Stimulated activated naive CD8-positive, alpha-beta T cell treated with anti-CD3 and anti-CD28 coated beads, Interleukin-15, Interleukin-2, amounts not matched to agents 100 ng/mL and 50 ng/mL, for 24 hours (primary cell): ENCODE results near the gene VEPH1.

Experiments
- H3K27ac Mint-ChIP-seq: one replicate; pipeline ENCODE4 v1.8.0; 2021; ENCODE audit warnings: mild to moderate bottlenecking, mixed read lengths
- H3K27me3 Mint-ChIP-seq: one replicate; pipeline ENCODE4 v1.8.0; 2021; ENCODE audit warnings: mixed read lengths
- H3K36me3 Mint-ChIP-seq: one replicate; pipeline ENCODE4 v1.8.0; 2021; ENCODE audit warnings: low read depth, mixed read lengths
- H3K4me1 Mint-ChIP-seq: one replicate; pipeline ENCODE4 v1.8.0; 2021; ENCODE audit warnings: low read depth, mixed read lengths
- H3K4me3 Mint-ChIP-seq: one replicate; pipeline ENCODE4 v1.8.0; 2021; ENCODE audit warnings: mild to moderate bottlenecking, mixed read lengths
- H3K9me3 Mint-ChIP-seq: one replicate; pipeline ENCODE4 v1.8.0; 2021; ENCODE audit warnings: mixed read lengths

Gene VEPH1

DNA sequence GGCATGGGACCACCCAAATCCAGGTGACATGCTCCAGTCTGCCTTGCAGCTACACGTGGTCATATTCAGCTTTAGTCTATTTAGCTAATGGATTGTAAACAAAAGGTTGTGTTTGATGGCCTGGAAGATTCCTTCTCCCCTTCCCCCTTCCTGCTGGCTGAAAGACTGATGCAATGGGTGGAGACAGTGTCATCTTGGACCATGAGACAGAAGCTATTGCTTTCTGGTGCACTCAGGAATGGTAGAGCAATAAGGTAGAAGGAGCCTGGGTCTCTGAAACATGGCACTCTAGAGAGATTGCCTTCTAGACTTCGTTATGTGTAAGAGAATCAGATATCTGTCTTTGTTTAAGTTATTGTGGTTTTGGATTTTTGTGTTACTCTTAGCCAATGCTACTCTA lies 92.3 kb downstream of the VEPH1 start:
- H3K4me3 Mint-ChIP-seq, result no peak overlapping the region
- H3K9me3 Mint-ChIP-seq, result no peaks in the 10 kb centered on the region
- H3K36me3 Mint-ChIP-seq, result no peaks in the 10 kb centered on the region
- H3K27me3 Mint-ChIP-seq, result peaks cover 3% of the 10 kb centered on the region
- no peak overlapping the region for H3K27ac Mint-ChIP-seq
- no peaks in the 10 kb centered on the region for H3K4me1 Mint-ChIP-seq

DNA sequence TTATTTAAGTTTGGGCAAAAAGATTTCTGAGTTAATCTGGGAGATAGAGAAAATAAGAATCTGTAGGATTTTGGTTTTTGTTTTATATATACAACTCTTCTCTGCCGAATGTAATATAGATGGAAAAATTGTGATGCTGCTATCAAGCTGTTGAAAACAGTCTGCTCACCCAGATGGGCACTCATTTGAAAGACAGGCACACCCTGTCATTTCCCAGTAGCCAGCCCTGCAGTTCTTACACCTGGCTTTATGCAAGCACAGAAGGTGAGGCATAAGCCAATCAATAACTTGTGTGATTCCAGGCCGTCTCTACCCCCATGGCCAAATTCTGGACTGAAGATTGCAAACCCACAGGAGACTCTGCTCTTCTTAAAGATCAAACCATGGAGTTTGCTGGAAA lies 93.7 kb downstream of the VEPH1 start:
- H3K4me1 Mint-ChIP-seq, result no peaks in the 10 kb centered on the region
- H3K27ac Mint-ChIP-seq, result no peak overlapping the region
- no peaks in the 10 kb centered on the region for H3K36me3 Mint-ChIP-seq

DNA sequence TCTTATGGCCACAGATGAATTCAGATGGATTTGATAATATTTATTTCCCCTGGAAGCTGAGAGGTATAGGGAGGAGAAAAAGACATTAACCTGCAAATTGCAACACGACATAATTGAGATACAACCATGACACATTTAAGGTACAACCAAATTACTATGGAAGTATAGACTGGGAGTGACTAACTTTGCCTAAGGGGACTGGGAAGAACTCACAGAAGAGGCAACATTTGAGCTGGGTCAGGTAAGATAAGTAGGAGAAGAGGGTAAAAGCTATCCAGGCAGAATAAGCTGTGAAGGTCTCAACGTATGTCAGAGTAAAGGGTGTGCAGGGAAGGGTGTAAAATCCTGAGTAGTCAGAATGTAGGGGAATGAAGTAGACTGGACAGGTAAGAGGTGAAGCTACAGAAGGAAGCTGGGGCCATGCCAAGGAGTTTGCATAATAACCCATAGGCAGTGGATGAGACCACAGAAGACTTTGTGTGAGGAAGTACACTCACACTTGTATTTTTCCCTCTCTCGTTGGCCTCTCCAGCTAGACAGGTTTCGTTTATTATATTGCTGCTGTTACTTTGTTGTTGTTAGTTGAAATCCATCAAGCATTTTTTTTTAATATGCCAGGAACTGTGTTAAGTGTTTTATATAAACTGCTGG lies 94.6 kb downstream of the VEPH1 start:
- Mint-ChIP-seq H3K27me3 (peaks cover 4% of the 10 kb centered on the region), H3K27ac (no peak overlapping the region), H3K4me3 (no peak overlapping the region), H3K36me3 (no peaks in the 10 kb centered on the region), H3K4me1 (no peaks in the 10 kb centered on the region), H3K9me3 (no peaks in the 10 kb centered on the region)

More for the DNA sequence above, 93.7 kb downstream of the VEPH1 start:
- Mint-ChIP-seq H3K4me3 (no peak overlapping the region), H3K27me3 (peaks cover 4% of the 10 kb centered on the region), H3K9me3 (no peaks in the 10 kb centered on the region)

DNA sequence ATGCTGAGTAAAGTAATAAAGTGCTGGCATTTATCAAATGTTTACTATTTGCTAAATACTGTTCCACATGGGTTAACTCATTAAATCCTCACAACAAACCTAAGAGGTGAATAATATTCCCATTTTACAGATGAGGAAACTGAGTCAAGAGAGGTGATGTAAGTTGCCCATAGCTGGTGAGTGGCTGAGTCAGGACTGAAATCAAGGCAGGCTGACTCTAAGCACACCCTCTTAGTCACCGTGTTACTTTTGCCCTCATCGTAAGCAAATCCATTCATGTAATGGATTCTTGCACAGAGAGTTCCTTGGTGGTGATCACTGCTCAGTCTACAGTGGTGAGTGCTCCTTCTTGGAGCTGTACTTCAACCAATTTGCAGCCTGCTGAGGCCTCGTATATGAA lies 95.4 kb downstream of the VEPH1 start:
- Mint-ChIP-seq H3K27ac (no peak overlapping the region), H3K9me3 (no peaks in the 10 kb centered on the region), H3K4me1 (no peaks in the 10 kb centered on the region), H3K36me3 (no peaks in the 10 kb centered on the region), H3K27me3 (peaks cover 4% of the 10 kb centered on the region), H3K4me3 (no peak overlapping the region)

DNA sequence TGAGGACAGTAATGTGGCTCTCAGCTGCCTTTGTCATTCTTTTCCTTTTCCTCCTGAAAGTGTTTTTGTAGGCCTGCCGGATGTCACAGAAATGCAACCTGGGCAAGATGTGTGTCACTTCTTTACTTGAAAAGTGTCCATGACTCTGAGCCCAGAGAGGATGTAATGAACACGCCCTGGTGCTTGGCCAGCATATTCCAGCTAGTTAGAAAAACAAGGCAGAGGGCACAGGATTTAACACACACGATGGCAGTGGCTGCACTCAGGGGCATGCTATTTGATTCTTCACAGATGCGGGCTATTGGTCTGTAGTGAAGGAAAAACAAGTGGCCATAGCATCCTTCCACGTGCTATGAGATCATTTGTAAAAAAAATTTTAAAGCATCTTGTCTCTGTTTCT lies 96.8 kb downstream of the VEPH1 start:
- peaks cover 4% of the 10 kb centered on the region for H3K27me3 Mint-ChIP-seq
- no peak overlapping the region for H3K4me3 Mint-ChIP-seq
- no peaks in the 10 kb centered on the region for H3K4me1 Mint-ChIP-seq
- H3K36me3 Mint-ChIP-seq, result no peaks in the 10 kb centered on the region
- H3K27ac Mint-ChIP-seq, result no peak overlapping the region
- H3K9me3 Mint-ChIP-seq, result no peaks in the 10 kb centered on the region

DNA sequence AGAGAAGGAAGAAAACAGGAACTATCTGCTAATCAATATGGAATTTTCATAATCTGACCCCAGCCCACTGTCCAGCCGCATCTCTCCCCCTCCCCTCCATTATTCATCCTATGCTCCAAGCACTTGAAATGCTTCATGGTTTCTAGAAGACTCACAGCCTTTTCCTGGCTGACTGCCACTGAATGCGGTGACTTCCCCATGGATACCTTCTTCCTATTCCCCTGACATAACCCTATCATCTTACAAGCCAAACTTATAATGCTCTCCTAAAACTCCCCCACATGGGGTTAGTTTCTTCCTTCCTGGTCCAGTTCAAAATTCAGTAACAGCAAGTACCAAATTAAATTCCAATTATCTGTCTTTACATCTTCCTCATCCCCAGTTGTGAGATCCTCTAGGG lies 97.8 kb downstream of the VEPH1 start:
- H3K9me3 Mint-ChIP-seq, result no peaks in the 10 kb centered on the region
- H3K4me1 Mint-ChIP-seq, result no peaks in the 10 kb centered on the region
- no peaks in the 10 kb centered on the region for H3K36me3 Mint-ChIP-seq
- H3K4me3 Mint-ChIP-seq, result no peak overlapping the region
- no peak overlapping the region for H3K27ac Mint-ChIP-seq
- H3K27me3 Mint-ChIP-seq, result peaks cover 4% of the 10 kb centered on the region

DNA sequence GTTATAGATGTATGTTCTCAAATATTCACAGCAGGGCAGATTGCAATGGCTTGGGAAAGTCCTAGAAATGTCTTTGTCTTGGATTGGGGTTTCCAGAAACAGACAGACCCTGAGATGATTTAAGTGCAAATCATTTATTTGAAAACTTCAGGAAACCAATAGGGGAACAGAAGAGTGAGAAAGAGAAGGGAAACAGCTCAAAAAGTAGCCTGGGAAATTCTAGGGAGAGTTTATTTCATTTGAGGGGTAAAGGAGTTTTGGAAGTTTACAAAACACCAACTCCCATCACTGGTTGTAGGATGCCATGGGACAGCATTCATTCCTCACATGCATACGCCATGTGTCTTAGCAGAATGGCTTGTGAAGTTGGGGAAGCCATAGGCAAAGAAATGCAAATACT lies 98.8 kb downstream of the VEPH1 start:
- no peaks in the 10 kb centered on the region for H3K9me3 Mint-ChIP-seq
- peaks cover 4% of the 10 kb centered on the region for H3K27me3 Mint-ChIP-seq
- H3K36me3 Mint-ChIP-seq, result no peaks in the 10 kb centered on the region
- no peaks in the 10 kb centered on the region for H3K4me1 Mint-ChIP-seq
- H3K4me3 Mint-ChIP-seq, result no peak overlapping the region
- H3K27ac Mint-ChIP-seq, result no peak overlapping the region

DNA sequence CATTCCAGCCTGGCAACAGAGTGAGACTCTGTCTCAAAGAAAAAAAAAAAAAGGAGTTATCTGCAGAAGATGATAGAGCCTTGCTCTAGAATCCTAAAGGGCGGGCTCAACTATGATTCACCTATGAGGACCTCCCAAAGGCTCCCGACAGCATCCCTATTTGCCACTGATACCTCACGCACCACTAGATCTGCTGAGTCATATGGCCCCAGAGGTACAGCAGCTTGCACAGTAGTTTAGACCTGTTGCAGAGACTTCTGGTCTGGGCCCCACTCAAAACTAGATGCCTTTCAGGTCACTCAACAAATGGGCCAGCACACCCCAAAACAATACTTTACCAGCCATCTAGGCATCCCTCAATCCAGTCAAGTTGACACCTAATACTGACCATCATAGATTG lies 104.6 kb downstream of the VEPH1 start:
- Mint-ChIP-seq H3K4me1 (no peaks in the 10 kb centered on the region), H3K9me3 (no peaks in the 10 kb centered on the region), H3K27me3 (no peaks in the 10 kb centered on the region), H3K36me3 (no peaks in the 10 kb centered on the region), H3K4me3 (no peak overlapping the region), H3K27ac (no peak overlapping the region)

DNA sequence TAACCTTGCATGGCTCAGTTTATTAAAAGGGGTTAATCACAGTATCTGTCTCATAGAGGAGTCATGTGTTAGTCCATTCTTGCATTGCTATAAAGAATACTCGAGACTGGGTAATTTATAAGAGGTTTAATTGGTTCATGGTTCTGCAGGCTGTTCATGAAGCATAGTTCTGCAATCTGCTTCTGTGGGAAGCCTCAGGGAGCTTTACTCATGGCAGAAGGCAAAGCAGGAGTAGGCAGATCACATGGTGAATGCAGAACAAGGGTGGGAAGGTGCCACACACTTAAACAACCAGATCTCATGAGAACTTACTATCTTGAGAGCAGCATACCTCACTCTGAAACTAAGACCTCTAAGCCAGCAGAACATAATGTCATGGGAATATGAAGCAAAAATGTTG lies 108.8 kb downstream of the VEPH1 start:
- peaks cover 8% of the 10 kb centered on the region for H3K9me3 Mint-ChIP-seq
- no peaks in the 10 kb centered on the region for H3K4me1 Mint-ChIP-seq
- H3K4me3 Mint-ChIP-seq, result no peak overlapping the region
- H3K27ac Mint-ChIP-seq, result no peak overlapping the region
- no peaks in the 10 kb centered on the region for H3K27me3 Mint-ChIP-seq
- H3K36me3 Mint-ChIP-seq, result no peaks in the 10 kb centered on the region

DNA sequence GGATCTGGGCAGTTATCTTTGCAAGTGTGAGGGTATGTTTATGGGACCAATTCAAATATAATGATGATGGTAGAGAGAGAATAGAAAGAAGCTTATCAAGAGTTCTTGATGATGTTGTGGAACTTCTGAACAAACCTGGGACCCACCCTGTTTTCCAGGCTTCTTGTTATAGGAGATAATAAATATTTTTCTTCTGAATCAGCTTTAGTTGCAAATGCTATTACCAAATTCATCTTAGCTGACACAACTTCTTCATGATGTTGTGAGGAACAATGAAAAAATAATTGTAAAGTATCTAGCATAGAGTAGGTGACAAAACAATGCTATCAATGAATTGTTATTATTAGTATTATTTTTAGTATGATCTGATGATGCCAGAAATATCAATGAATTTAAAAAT lies 110.1 kb downstream of the VEPH1 start:
- Mint-ChIP-seq H3K36me3 (no peaks in the 10 kb centered on the region), H3K9me3 (peaks cover 8% of the 10 kb centered on the region), H3K27me3 (no peaks in the 10 kb centered on the region), H3K4me1 (no peaks in the 10 kb centered on the region), H3K27ac (no peak overlapping the region), H3K4me3 (no peak overlapping the region)

DNA sequence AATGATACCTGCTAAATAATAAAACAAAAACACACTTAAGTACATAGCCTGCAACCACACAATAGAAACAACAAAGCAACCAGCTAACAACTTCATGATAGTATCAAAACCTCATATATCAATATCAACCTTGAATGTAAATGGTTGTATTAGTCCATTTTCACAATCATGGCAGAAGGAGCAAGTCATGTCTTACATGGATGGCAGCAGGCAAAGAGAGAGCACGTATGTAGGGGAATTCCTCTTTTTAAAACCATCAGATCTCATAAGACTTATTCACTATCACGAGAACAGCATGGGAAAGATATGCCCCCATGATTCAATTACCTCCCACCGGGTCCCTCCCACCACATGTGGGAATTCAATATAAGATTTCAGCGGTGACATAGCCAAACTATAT lies 111.1 kb downstream of the VEPH1 start:
- Mint-ChIP-seq H3K9me3 (peaks cover 8% of the 10 kb centered on the region), H3K4me1 (no peaks in the 10 kb centered on the region), H3K36me3 (no peaks in the 10 kb centered on the region), H3K27me3 (no peaks in the 10 kb centered on the region), H3K27ac (no peak overlapping the region), H3K4me3 (no peak overlapping the region)

DNA sequence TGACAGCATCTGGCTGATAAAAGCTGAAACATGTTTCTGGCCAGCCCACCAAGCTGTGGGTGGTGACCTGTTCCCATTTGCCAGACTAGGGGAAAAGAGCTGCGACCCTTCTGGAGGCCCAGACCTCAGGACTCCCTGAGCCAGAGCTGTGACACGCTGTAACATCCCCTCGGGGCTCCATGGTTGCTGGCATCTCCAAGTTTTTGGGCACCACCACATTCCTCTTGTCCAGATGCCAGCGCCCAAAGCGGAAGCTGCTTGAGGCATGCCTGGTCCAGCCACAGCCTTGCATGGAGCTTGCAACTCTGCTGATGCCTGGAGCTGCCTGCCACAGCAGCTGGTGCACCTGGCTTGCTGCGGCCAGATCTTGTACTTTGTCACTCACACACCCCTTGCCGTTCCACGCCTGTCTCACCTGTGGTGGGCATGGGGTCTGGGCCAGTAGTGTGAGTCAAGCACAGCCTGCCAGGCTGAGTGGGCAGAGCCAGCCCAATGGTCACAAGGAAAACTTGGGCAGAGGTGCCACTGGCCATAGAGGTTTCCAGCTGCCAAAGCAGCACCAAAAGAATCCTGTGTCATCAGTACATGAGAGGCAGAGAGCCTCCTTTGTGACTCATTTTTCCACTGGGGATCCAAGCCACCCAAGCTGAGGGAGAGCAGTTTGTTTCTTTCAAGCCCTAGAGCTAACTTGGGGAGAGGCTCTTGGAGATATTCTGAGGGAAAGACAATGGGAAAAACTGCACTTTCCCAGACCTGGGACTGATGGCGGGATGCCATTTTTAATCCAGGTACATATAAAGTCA lies 112.3 kb downstream of the VEPH1 start:
- Mint-ChIP-seq H3K4me3 (no peak overlapping the region), H3K4me1 (no peaks in the 10 kb centered on the region), H3K9me3 (peaks cover 8% of the 10 kb centered on the region), H3K27me3 (no peaks in the 10 kb centered on the region), H3K36me3 (no peaks in the 10 kb centered on the region), H3K27ac (no peak overlapping the region)

DNA sequence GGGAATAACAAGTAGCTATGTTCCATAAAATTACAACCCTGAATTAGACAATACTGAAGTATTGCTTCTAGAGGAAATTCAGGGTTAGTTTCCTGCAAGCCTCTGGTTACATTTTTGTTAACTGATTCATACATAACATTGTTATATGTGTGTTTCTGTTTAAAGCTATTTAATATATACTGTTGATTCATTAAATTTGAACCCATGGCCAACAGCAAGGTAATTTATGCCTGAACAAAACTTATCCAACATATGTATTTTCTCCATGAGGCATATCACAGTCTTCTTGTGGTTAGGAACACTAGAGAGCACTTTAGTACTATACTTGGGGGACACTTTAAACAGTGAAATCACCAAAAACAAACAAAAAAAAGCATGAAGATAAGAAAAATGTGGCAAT lies 114.2 kb downstream of the VEPH1 start:
- Mint-ChIP-seq H3K36me3 (no peaks in the 10 kb centered on the region), H3K4me1 (no peaks in the 10 kb centered on the region), H3K27ac (no peak overlapping the region)

DNA sequence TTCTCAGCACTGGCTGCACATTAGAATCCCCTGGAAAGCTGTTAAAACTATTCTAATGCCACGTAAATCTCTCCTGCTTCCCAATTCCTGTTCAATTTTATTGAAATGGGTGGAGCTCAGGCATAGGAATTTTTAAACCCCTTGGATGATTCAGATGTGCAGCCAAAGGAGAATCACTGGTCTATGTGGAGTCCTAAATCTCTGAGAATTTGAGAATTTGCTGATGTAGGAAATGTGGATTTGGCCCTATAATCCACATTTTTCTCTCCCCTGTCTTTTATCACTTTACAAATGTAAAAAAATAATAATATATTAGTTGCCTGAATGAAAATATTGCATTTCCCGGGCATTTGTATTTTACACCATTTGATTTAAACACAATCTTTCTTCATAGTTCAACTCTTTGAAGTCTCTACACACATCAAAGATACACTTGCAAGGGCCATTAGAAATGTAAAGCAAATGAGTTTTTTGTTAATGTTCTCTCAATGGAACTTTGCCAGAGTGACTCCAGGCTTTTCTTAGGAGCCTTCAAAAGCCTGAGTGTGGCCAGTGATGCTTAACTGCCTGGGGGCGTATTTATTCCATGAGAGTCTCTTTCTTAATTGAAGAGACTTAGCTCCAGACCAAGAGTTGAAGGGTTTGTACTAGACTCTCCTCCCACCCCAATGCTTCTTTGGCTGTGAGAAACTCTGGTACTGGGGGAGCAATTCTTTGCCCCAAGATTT lies 115.3 kb downstream of the VEPH1 start:
- no peaks in the 10 kb centered on the region for H3K36me3 Mint-ChIP-seq
- peaks cover 8% of the 10 kb centered on the region for H3K9me3 Mint-ChIP-seq
- H3K4me3 Mint-ChIP-seq, result no peak overlapping the region
- no peaks in the 10 kb centered on the region for H3K4me1 Mint-ChIP-seq
- no peak overlapping the region for H3K27ac Mint-ChIP-seq
- no peaks in the 10 kb centered on the region for H3K27me3 Mint-ChIP-seq

More for the DNA sequence above, 114.2 kb downstream of the VEPH1 start:
- Mint-ChIP-seq H3K27me3 (no peaks in the 10 kb centered on the region), H3K4me3 (no peak overlapping the region), H3K9me3 (peaks cover 8% of the 10 kb centered on the region)

DNA sequence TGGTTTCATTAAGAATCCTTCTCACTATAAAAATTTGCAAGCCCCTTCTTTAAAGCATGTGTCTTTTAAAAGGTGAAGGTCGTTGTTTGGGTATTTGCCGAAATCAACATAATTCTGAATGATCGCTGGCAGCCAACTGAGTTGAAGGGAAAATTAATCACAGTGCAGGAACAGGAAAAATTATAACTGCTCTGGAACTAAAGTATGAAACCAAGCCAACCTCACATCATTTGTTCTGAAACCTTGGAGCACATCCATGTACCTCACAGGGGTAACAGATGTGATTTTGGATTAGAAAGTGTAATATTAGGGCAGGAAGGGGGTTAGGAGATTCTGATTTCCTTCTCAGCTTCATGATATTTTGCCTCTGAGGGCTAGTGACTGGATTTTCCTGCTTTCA lies 118.7 kb downstream of the VEPH1 start:
- Mint-ChIP-seq H3K9me3 (no peaks in the 10 kb centered on the region), H3K4me1 (no peaks in the 10 kb centered on the region), H3K27me3 (no peaks in the 10 kb centered on the region), H3K27ac (no peak overlapping the region), H3K4me3 (no peak overlapping the region), H3K36me3 (no peaks in the 10 kb centered on the region)
